Heart left ventricle (tissue), 13 donors: ENCODE measurements around the gene UNC5C.

Source experiments
- POLR2A ChIP-seq, 2 donors: fragments of 450-650 bp; IDR thresholded peaks; one replicate each; pipeline ENCODE4 v1.6.1; 2017; ENCODE audit warnings: antibody characterized with exemption in 2 of 2, mild to moderate bottlenecking in 2 of 2, moderate library complexity in 2 of 2
- TF ChIP-seq, protein P1 (sequence below), 12 donors: fragments of 200-600 bp; sonication (generic) in 4 of 12; IDR thresholded peaks; one replicate each; pipeline versions ENCODE4 v1.5.0 to v1.8.0; 2018 to 2022; ENCODE audit warnings: antibody characterized with exemption in 12 of 12, mild to moderate bottlenecking in 5 of 12
- donor health status: ischemic (EF 13 %, LVEDD 7.1; RV severe dilation, severe dysfunction).
- donor health status: DM: no; HTN: yes; CAD: no.
- donor health status: DM: no; HTN: no; CAD: no.
- donor health status: ischemic (EF 25% LVEDD 6.9; RV normal size, moderate dysfunction).
- donor health status: ischemic (EF 25% LVEDD 5.7; RV mildly dilated, moderate dysfunction).
- donor health status: ischemic (EF 35%, LVEDD 5.7; RV mildly dilated, moderate dysfunction).
- donor health status: nonischemic (EF 11% LVEDD 7.7; RV severe dilation, severe dysfunction).
- donor health status: DM: yes; HTN: yes; CAD: no.
- donor health status: PGD.
- donor health status: ischemic (EF 29% LVEDD 5.4; RV normal size, mild dysfunction).
- donor health status: nonischemic (EF 23%, LVEDD 6.1; RV moderate dilation, normal function).

DNA sequence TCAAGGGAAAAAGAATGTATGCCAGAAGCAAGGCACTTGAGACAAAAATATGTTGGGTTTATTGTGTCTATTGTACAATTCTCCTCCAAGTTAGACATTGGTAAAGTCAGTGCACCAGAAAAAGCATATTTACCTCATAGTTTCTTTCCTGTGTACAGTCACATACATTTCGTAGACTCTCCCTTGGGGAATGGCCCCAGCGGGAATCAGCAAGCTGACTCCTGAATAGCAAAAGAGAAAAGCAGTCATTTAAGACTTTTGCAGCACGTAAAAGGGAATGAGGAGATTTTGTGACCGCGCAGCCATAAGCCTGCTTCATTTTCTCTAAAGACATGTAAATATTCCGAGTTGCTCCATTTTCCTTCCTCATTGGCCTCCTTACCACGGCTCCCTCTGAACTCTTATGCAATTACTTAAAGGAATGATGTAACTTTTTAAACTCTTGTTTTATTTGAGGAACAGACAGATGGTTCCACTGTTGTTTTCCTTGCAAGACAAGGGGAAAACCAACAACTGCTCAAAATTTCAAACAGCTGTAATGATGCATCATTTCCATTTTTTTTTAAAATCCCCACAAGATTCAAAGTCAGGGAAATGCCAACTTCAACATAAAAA is 332.7 kb downstream of the UNC5C start:
- no peak for TF ChIP-seq POLR2A (IDR thresholded peaks at IDR 0.05)
- TF ChIP-seq, protein P1, sequence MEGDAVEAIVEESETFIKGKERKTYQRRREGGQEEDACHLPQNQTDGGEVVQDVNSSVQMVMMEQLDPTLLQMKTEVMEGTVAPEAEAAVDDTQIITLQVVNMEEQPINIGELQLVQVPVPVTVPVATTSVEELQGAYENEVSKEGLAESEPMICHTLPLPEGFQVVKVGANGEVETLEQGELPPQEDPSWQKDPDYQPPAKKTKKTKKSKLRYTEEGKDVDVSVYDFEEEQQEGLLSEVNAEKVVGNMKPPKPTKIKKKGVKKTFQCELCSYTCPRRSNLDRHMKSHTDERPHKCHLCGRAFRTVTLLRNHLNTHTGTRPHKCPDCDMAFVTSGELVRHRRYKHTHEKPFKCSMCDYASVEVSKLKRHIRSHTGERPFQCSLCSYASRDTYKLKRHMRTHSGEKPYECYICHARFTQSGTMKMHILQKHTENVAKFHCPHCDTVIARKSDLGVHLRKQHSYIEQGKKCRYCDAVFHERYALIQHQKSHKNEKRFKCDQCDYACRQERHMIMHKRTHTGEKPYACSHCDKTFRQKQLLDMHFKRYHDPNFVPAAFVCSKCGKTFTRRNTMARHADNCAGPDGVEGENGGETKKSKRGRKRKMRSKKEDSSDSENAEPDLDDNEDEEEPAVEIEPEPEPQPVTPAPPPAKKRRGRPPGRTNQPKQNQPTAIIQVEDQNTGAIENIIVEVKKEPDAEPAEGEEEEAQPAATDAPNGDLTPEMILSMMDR (IDR thresholded peaks at IDR 0.05): no peak
